ENCODE measurements around the gene FIGN. TPM values are rescaled to one million over a fixed set of nuclear protein-coding genes. Genes with fewer than 3 reads are reported as not detected.

FIGN gene
- total and polyA plus RNA-seq, 12 donors = 2.1 to 17.0 (median 11.9) TPM

- WGBS, 2 donors = 63 to 73% methylated on average over 2 of the region's 2 CpGs
- Histone ChIP-seq H3K4me3 (no peak overlapping the region), H3K9me3 (no peaks in the 10 kb centered on the region), H3K36me3 (peaks cover 0 to 15% (median 0%) of the 10 kb centered on the region in 9 donors), H3K27me3 (no peaks in the 10 kb centered on the region), H3K27ac (no peak overlapping the region), H3K4me1 (peaks cover 0 to 49% (median 18%) of the 10 kb centered on the region in 9 donors)
- DNase-seq (no peak), ATAC-seq (no peak)
- TF ChIP-seq, protein P1, sequence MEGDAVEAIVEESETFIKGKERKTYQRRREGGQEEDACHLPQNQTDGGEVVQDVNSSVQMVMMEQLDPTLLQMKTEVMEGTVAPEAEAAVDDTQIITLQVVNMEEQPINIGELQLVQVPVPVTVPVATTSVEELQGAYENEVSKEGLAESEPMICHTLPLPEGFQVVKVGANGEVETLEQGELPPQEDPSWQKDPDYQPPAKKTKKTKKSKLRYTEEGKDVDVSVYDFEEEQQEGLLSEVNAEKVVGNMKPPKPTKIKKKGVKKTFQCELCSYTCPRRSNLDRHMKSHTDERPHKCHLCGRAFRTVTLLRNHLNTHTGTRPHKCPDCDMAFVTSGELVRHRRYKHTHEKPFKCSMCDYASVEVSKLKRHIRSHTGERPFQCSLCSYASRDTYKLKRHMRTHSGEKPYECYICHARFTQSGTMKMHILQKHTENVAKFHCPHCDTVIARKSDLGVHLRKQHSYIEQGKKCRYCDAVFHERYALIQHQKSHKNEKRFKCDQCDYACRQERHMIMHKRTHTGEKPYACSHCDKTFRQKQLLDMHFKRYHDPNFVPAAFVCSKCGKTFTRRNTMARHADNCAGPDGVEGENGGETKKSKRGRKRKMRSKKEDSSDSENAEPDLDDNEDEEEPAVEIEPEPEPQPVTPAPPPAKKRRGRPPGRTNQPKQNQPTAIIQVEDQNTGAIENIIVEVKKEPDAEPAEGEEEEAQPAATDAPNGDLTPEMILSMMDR (IDR thresholded peaks at IDR 0.05) = no peak
- intact Hi-C loops (cut with DNase I) = loop anchor here in 1 of 10 donors (5.0 kb wide), 1 partner anchor 52 kb away; no protein-coding TSS in a partner anchor
Measured at GRCh38 chr2:163605779-163606178, 130.0 kb downstream of the FIGN start.

DNA sequence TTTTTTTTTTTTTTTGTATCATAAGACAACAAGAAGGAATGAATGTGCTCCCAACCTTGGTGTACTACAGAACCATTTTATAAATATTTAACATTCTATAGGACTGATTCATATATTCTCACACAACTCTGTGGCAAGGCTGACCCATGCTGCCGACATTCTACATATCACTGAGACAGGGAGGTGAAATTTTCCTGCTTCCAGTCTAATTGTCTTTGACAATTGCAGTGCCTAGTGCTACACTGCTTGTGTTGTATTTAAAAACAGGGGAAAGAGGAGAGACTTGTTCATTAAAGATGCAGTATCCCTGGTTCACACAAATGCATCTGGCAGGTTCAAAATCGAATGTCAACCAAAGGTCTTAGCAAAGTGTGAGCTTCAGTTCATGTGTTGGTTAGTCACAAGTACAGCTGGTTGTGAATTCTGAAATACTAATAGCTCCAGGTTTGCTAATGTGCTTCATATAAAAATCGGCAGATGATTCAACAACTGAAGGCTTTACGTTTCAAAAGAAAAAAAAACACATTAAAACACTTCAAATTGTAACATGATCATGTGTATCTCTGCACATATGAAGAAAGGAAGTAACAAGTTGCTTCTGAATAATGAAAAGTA, 130.8 kb downstream of the FIGN start:
- TF ChIP-seq, protein P1 (IDR thresholded peaks at IDR 0.05) = no peak
- Histone ChIP-seq H3K9me3 (no peaks in the 10 kb centered on the region), H3K4me3 (no peak overlapping the region), H3K36me3 (peaks cover 0 to 8% (median 0%) of the 10 kb centered on the region in 9 donors), H3K27ac (no peak overlapping the region), H3K27me3 (no peaks in the 10 kb centered on the region), H3K4me1 (peaks cover 0 to 49% (median 18%) of the 10 kb centered on the region in 9 donors)
- ATAC-seq = no peak
- intact Hi-C loops (cut with DNase I) = loop anchor here in 2 of 10 donors (5.0 kb wide), 2 partner anchors 52 to 127 kb away; no protein-coding TSS in a partner anchor
- no peak for DNase-seq
- 75 to 76% methylated on average over 4 of the region's 4 CpGs for WGBS, 2 donors

- no peak for DNase-seq
- Histone ChIP-seq H3K27me3 (no peaks in the 10 kb centered on the region), H3K4me3 (no peak overlapping the region), H3K27ac (no peak overlapping the region), H3K9me3 (no peaks in the 10 kb centered on the region), H3K36me3 (no peaks in the 10 kb centered on the region), H3K4me1 (peaks cover 0 to 28% (median 15%) of the 10 kb centered on the region in 9 donors)
- intact Hi-C loops (cut with DNase I) = loop anchor here in 1 of 10 donors (5.0 kb wide), 1 partner anchor 130 kb away; no protein-coding TSS in a partner anchor
- 25 to 34% methylated on average over 3 of the region's 3 CpGs for WGBS, 2 donors
- TF ChIP-seq, protein P1 (IDR thresholded peaks at IDR 0.05) = no peak
- peak in 5 of 8 donors; percentile 51 to 96 (median 82) for ATAC-seq
Measured at GRCh38 chr2:163602196-163602595, 133.6 kb downstream of the FIGN start.

- Histone ChIP-seq H3K4me1 (peaks cover 0 to 28% (median 15%) of the 10 kb centered on the region in 9 donors), H3K27me3 (no peaks in the 10 kb centered on the region), H3K9me3 (no peaks in the 10 kb centered on the region), H3K36me3 (no peaks in the 10 kb centered on the region), H3K4me3 (no peak overlapping the region), H3K27ac (no peak overlapping the region)
- WGBS, 2 donors = 71 to 82% methylated on average over 7 of the region's 7 CpGs
- DNase-seq = no peak
- intact Hi-C loops (cut with DNase I) = loop anchor here in 1 of 10 donors (5.0 kb wide), 1 partner anchor 131 kb away; no protein-coding TSS in a partner anchor
- TF ChIP-seq, protein P1 (IDR thresholded peaks at IDR 0.05) = no peak
- no peak for ATAC-seq
Measured at GRCh38 chr2:163601377-163601776, 134.4 kb downstream of the FIGN start.

All from heart right ventricle (tissue), 16 donors.